Measurements from ENCODE around the gene ALDH1A1. TPM values are rescaled to one million over a fixed set of nuclear protein-coding genes. Genes with fewer than 3 reads are reported as not detected.

Gene ALDH1A1
- total RNA-seq, 1 donor from 2014 or later = 1.5 TPM

- Mint-ChIP-seq H3K4me1 (ENCODE audit: low read depth, unreplicated experiment) (no peaks in the 10 kb centered on the region), H3K36me3 (ENCODE audit: low read depth, unreplicated experiment) (no peaks in the 10 kb centered on the region), H3K27ac (ENCODE audit: unreplicated experiment) (no peak overlapping the region), H3K9me3 (ENCODE audit: unreplicated experiment) (peaks cover 7% of the 10 kb centered on the region), H3K4me3 (ENCODE audit: unreplicated experiment) (no peak overlapping the region), H3K27me3 (ENCODE audit: low read depth, unreplicated experiment) (no peaks in the 10 kb centered on the region)
- DNase-seq (ENCODE audit: low read depth) = no peak
- Histone ChIP-seq H3K4me1 (ENCODE audit: insufficient read depth, low read length) (no peaks in the 10 kb centered on the region), H3K9me3 (ENCODE audit: insufficient read depth, low read depth, low read length) (no peaks in the 10 kb centered on the region), H3K36me3 (ENCODE audit: insufficient read depth, low read length) (no peaks in the 10 kb centered on the region), H3K27ac (ENCODE audit: low read depth, low read length) (no peak overlapping the region), H3K4me3 (ENCODE audit: insufficient read depth, low read depth, low read length) (no peak overlapping the region), H3K79me2 (ENCODE audit: insufficient read depth, low read length) (no peaks in the 10 kb centered on the region), H2AFZ (ENCODE audit: low read depth, low read length) (no peak overlapping the region), H4K20me1 (ENCODE audit: insufficient read depth, low read length) (no peaks in the 10 kb centered on the region), H3K9ac (ENCODE audit: low read length) (no peak overlapping the region), H3K4me2 (ENCODE audit: low read length) (no peak overlapping the region), H3K27me3 (ENCODE audit: insufficient read depth, low read length) (no peaks in the 10 kb centered on the region)
- TF ChIP-seq, protein P1, sequence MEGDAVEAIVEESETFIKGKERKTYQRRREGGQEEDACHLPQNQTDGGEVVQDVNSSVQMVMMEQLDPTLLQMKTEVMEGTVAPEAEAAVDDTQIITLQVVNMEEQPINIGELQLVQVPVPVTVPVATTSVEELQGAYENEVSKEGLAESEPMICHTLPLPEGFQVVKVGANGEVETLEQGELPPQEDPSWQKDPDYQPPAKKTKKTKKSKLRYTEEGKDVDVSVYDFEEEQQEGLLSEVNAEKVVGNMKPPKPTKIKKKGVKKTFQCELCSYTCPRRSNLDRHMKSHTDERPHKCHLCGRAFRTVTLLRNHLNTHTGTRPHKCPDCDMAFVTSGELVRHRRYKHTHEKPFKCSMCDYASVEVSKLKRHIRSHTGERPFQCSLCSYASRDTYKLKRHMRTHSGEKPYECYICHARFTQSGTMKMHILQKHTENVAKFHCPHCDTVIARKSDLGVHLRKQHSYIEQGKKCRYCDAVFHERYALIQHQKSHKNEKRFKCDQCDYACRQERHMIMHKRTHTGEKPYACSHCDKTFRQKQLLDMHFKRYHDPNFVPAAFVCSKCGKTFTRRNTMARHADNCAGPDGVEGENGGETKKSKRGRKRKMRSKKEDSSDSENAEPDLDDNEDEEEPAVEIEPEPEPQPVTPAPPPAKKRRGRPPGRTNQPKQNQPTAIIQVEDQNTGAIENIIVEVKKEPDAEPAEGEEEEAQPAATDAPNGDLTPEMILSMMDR (IDR thresholded peaks at IDR 0.05; ENCODE audit: insufficient read depth, low read depth, low read length) = no peak
- TF ChIP-seq EZH2 (IDR thresholded peaks at IDR 0.05; ENCODE audit: insufficient read depth, low read length) = no peak
- FAIRE-seq = no peak
These were observed 5.8 kb upstream of the ALDH1A1 start for GRCh38 chr9:72958485-72959281.

GRCh38 chr9:72955571-72955970 lies 2.7 kb upstream of the ALDH1A1 start:
- no peak overlapping the region for H3K27ac ChIP-seq (ENCODE audit: low read depth, low read length)
- no peaks in the 10 kb centered on the region for H3K27me3 Mint-ChIP-seq (ENCODE audit: low read depth, unreplicated experiment)
- no peak for TF ChIP-seq EZH2 (IDR thresholded peaks at IDR 0.05; ENCODE audit: insufficient read depth, low read length)
- TF ChIP-seq, protein P1 (IDR thresholded peaks at IDR 0.05; ENCODE audit: insufficient read depth, low read depth, low read length) = no peak
- H3K9ac ChIP-seq (ENCODE audit: low read length) = no peak overlapping the region
- peaks cover 2% of the 10 kb centered on the region for H3K9me3 Mint-ChIP-seq (ENCODE audit: unreplicated experiment)
- no peak overlapping the region for H2AFZ ChIP-seq (ENCODE audit: low read depth, low read length)
- H3K27me3 ChIP-seq (ENCODE audit: insufficient read depth, low read length) = no peaks in the 10 kb centered on the region
- H3K27ac Mint-ChIP-seq (ENCODE audit: unreplicated experiment) = no peak overlapping the region
- no peaks in the 10 kb centered on the region for H3K36me3 Mint-ChIP-seq (ENCODE audit: low read depth, unreplicated experiment)
- H3K4me3 ChIP-seq (ENCODE audit: insufficient read depth, low read depth, low read length) = no peak overlapping the region
- H3K4me2 ChIP-seq (ENCODE audit: low read length) = no peak overlapping the region
- no peak overlapping the region for H3K4me3 Mint-ChIP-seq (ENCODE audit: unreplicated experiment)
- H3K4me1 ChIP-seq (ENCODE audit: insufficient read depth, low read length) = no peaks in the 10 kb centered on the region
- no peak for FAIRE-seq
- H3K79me2 ChIP-seq (ENCODE audit: insufficient read depth, low read length) = no peaks in the 10 kb centered on the region
- H3K36me3 ChIP-seq (ENCODE audit: insufficient read depth, low read length) = no peaks in the 10 kb centered on the region
- no peaks in the 10 kb centered on the region for H3K9me3 ChIP-seq (ENCODE audit: insufficient read depth, low read depth, low read length)
- DNase-seq (ENCODE audit: low read depth) = no peak
- no peaks in the 10 kb centered on the region for H3K4me1 Mint-ChIP-seq (ENCODE audit: low read depth, unreplicated experiment)
- no peaks in the 10 kb centered on the region for H4K20me1 ChIP-seq (ENCODE audit: insufficient read depth, low read length)

DNA sequence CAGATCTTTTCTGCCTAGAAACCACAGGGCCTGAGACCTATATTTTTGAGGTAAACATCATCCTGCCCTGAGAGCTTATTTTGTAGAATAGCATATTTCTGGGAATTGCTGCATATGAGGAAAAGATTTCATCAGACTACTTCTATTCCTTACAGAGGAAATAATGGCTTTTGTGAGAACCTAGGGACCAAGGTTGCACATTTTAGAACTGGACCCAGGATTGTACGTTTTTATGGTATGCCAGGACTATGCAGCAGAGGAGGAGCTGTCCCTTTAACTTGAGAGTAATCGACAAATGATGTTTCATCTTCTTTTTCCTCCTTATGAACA lies 2.2 kb upstream of the ALDH1A1 start:
- no peak overlapping the region for H2AFZ ChIP-seq (ENCODE audit: low read depth, low read length)

More for the DNA sequence above, 2.2 kb upstream of the ALDH1A1 start:
- DNase-seq (ENCODE audit: low read depth) (no peak), FAIRE-seq (no peak)
- Histone ChIP-seq H3K4me2 (ENCODE audit: low read length) (no peak overlapping the region), H3K4me1 (ENCODE audit: insufficient read depth, low read length) (no peaks in the 10 kb centered on the region), H3K36me3 (ENCODE audit: insufficient read depth, low read length) (no peaks in the 10 kb centered on the region), H4K20me1 (ENCODE audit: insufficient read depth, low read length) (no peaks in the 10 kb centered on the region), H3K27me3 (ENCODE audit: insufficient read depth, low read length) (no peaks in the 10 kb centered on the region), H3K9ac (ENCODE audit: low read length) (no peak overlapping the region), H3K9me3 (ENCODE audit: insufficient read depth, low read depth, low read length) (no peaks in the 10 kb centered on the region), H3K79me2 (ENCODE audit: insufficient read depth, low read length) (no peaks in the 10 kb centered on the region), H3K27ac (ENCODE audit: low read depth, low read length) (no peak overlapping the region), H3K4me3 (ENCODE audit: insufficient read depth, low read depth, low read length) (no peak overlapping the region)
- Mint-ChIP-seq H3K4me1 (ENCODE audit: low read depth, unreplicated experiment) (no peaks in the 10 kb centered on the region), H3K27ac (ENCODE audit: unreplicated experiment) (no peak overlapping the region), H3K36me3 (ENCODE audit: low read depth, unreplicated experiment) (no peaks in the 10 kb centered on the region), H3K27me3 (ENCODE audit: low read depth, unreplicated experiment) (no peaks in the 10 kb centered on the region), H3K4me3 (ENCODE audit: unreplicated experiment) (no peak overlapping the region), H3K9me3 (ENCODE audit: unreplicated experiment) (peaks cover 2% of the 10 kb centered on the region)
- TF ChIP-seq EZH2 (IDR thresholded peaks at IDR 0.05; ENCODE audit: insufficient read depth, low read length) = no peak
- TF ChIP-seq, protein P1 (IDR thresholded peaks at IDR 0.05; ENCODE audit: insufficient read depth, low read depth, low read length) = no peak

Measured in astrocyte (in vitro differentiated cells and primary cell).